Fibroblast of lung (primary cell): ENCODE data around the gene KCNQ2. TPM values are rescaled to one million over a fixed set of nuclear protein-coding genes. Genes with fewer than 3 reads are reported as not detected.

Experiments
- DNase-seq, 2 donors: peaks; one replicate each; pipeline versions ENCODE4 v3.0.0 to v3.0.0-alpha.2; 2010; ENCODE audit warnings: low read depth in 2 of 2
- H2AFZ ChIP-seq: 2 replicates; pipeline ENCODE4 v1.5.1; 2012; ENCODE audit warnings: low read length, control low read depth, inconsistent platforms
- H3K27ac ChIP-seq: 2 replicates; pipeline ENCODE4 v1.5.1; 2011; ENCODE audit warnings: low read length, control low read depth; ENCODE audit not compliant: insufficient read depth
- H3K27me3 ChIP-seq: 2 replicates; pipeline ENCODE4 v1.5.1; 2011; ENCODE audit warnings: mild to moderate bottlenecking, low read length; ENCODE audit not compliant: control insufficient read depth, insufficient read depth
- H3K36me3 ChIP-seq: 2 replicates; pipeline ENCODE4 v1.5.1; 2011; ENCODE audit warnings: low read length; ENCODE audit not compliant: control insufficient read depth, insufficient read depth
- H3K4me1 ChIP-seq: 2 replicates; pipeline ENCODE4 v1.5.1; 2011; ENCODE audit warnings: low read length; ENCODE audit not compliant: control insufficient read depth, insufficient read depth; ENCODE audit errors: extremely low read depth
- H3K4me2 ChIP-seq: 2 replicates; pipeline ENCODE4 v1.5.1; 2011; ENCODE audit warnings: low read length, control low read depth; ENCODE audit not compliant: insufficient read depth; ENCODE audit errors: extremely low read depth
- H3K4me3 ChIP-seq, 4 experiments: fragments of 200-600 bp in 1 of 4; sonication (generic) in 1 of 4; replicated peaks in 1 of 4; 2 replicates each; pipeline ENCODE4 v1.5.1; 2011 to 2016; ENCODE audit warnings: low read length in 4 of 4, low read depth in 3 of 4, mild to moderate bottlenecking in 3 of 4, control low read depth in 2 of 4, inconsistent platforms in 1 of 4, mixed read lengths in 1 of 4; ENCODE audit not compliant: insufficient read depth in 1 of 4; ENCODE audit errors: control extremely low read depth in 1 of 4
- H3K79me2 ChIP-seq: 2 replicates; pipeline ENCODE4 v1.5.1; 2012; ENCODE audit warnings: mild to moderate bottlenecking, low read length, inconsistent platforms; ENCODE audit not compliant: control insufficient read depth, insufficient read depth
- H3K9ac ChIP-seq: 2 replicates; pipeline ENCODE4 v1.5.1; 2011; ENCODE audit warnings: mild to moderate bottlenecking, low read length, control low read depth; ENCODE audit not compliant: insufficient read depth
- H3K9me3 ChIP-seq: 2 replicates; pipeline ENCODE4 v1.5.1; 2012; ENCODE audit warnings: low read depth, low read length; ENCODE audit not compliant: control insufficient read depth, insufficient read depth
- H4K20me1 ChIP-seq: 2 replicates; pipeline ENCODE4 v1.5.1; 2011; ENCODE audit warnings: low read length; ENCODE audit not compliant: control insufficient read depth, insufficient read depth; ENCODE audit errors: extremely low read depth
- CTCF ChIP-seq, 2 donors: IDR thresholded peaks in 1 of 2; conservative IDR thresholded peaks in 1 of 2; 1 replicate in 1 of 2; 2 replicates in 1 of 2; pipeline ENCODE4 v1.5.1; 2011 to 2012; ENCODE audit warnings: low read length in 2 of 2, control low read depth in 1 of 2, inconsistent platforms in 1 of 2, low read depth in 1 of 2, mild to moderate bottlenecking in 1 of 2
- EZH2 ChIP-seq: IDR thresholded peaks from 2 replicates; pipeline ENCODE4 v1.5.1; 2012; ENCODE audit warnings: low read length, control low read depth, mild to moderate bottlenecking; ENCODE audit errors: missing control alignments
- polyA plus RNA-seq, 2 donors: library from polyadenylated mRNA; depleted of rRNA in 1 of 2; stranded (reverse) in 1 of 2; unstranded in 1 of 2; fragments of >200 nt; gene quantifications; 2 replicates each; pipeline ENCODE4 v1.2.1, GENCODE V29; 2011 to 2012; ENCODE audit warnings: missing spikeins in 1 of 2
- total RNA-seq: library from RNA; depleted of rRNA; stranded (reverse); fragments of >200 nt; gene quantifications from 2 replicates; pipeline ENCODE4 v1.2.1, GENCODE V29; 2014

KCNQ2 gene
- total and polyA plus RNA-seq, 2 donors (not counting 1 experiment from before 2014, with no cell fraction given), result not detected

- Histone ChIP-seq H4K20me1 (no peaks in the 10 kb centered on the region), H3K9ac (no peak overlapping the region), H3K4me1 (no peaks in the 10 kb centered on the region), H3K27me3 (no peaks in the 10 kb centered on the region), H2AFZ (no peak overlapping the region), H3K9me3 (no peaks in the 10 kb centered on the region), H3K79me2 (no peaks in the 10 kb centered on the region), H3K27ac (no peak overlapping the region), H3K36me3 (no peaks in the 10 kb centered on the region), H3K4me2 (no peak overlapping the region), H3K4me3 (no peak overlapping the region)
- DNase-seq, result no peak
- TF ChIP-seq CTCF (conservative IDR thresholded peaks at IDR 0.05 in 1 of 2, IDR thresholded peaks at IDR 0.05 in 1 of 2; ENCODE audit: low read depth in 1 of 2, low read length in 2 of 2) (no peak), EZH2 (no peak)
These were observed 116.6 kb downstream of the KCNQ2 start for GRCh38 chr20:63355781-63356295.

GRCh38 chr20:63354636-63355350, 117.7 kb downstream of the KCNQ2 start:
- no peak overlapping the region for H3K4me3 ChIP-seq
- no peaks in the 10 kb centered on the region for H4K20me1 ChIP-seq
- H3K79me2 ChIP-seq, result no peaks in the 10 kb centered on the region

GRCh38 chr20:63352811-63353221, 119.6 kb downstream of the KCNQ2 start:
- Histone ChIP-seq H3K4me3 (no peak overlapping the region), H3K27ac (no peak overlapping the region), H3K27me3 (no peaks in the 10 kb centered on the region), H4K20me1 (no peaks in the 10 kb centered on the region), H3K9me3 (no peaks in the 10 kb centered on the region), H3K4me1 (no peaks in the 10 kb centered on the region), H3K36me3 (no peaks in the 10 kb centered on the region), H3K79me2 (no peaks in the 10 kb centered on the region), H3K4me2 (no peak overlapping the region), H2AFZ (no peak overlapping the region), H3K9ac (no peak overlapping the region)
- TF ChIP-seq CTCF (conservative IDR thresholded peaks at IDR 0.05 in 1 of 2, IDR thresholded peaks at IDR 0.05 in 1 of 2; ENCODE audit: low read depth in 1 of 2, low read length in 2 of 2), result no peak
- TF ChIP-seq EZH2, result no peak
- no peak for DNase-seq

More at GRCh38 chr20:63354636-63355350, 117.7 kb downstream of the KCNQ2 start:
- no peak overlapping the region for H2AFZ ChIP-seq
- H3K36me3 ChIP-seq, result no peaks in the 10 kb centered on the region
- no peak for TF ChIP-seq CTCF (conservative IDR thresholded peaks at IDR 0.05 in 1 of 2, IDR thresholded peaks at IDR 0.05 in 1 of 2; ENCODE audit: low read depth in 1 of 2, low read length in 2 of 2)
- no peak for TF ChIP-seq EZH2
- no peak overlapping the region for H3K27ac ChIP-seq
- DNase-seq, result no peak
- no peak overlapping the region for H3K4me2 ChIP-seq
- H3K9me3 ChIP-seq, result no peaks in the 10 kb centered on the region
- H3K4me1 ChIP-seq, result no peaks in the 10 kb centered on the region
- no peaks in the 10 kb centered on the region for H3K27me3 ChIP-seq
- no peak overlapping the region for H3K9ac ChIP-seq
